Hepatocyte (in vitro differentiated cells): ENCODE measurements around the gene FXYD2. TPM values are rescaled to one million over a fixed set of nuclear protein-coding genes. Genes with fewer than 3 reads are reported as not detected.

Experiments
- DNase-seq: peaks from one replicate; pipeline ENCODE4 v3.0.0-alpha.2; 2016; ENCODE audit warnings: low spot score
- H2AFZ ChIP-seq: fragments of 200-600 bp; sonication (generic); 2 replicates; pipeline ENCODE4 v1.6.0; 2016; ENCODE audit warnings: antibody characterized with exemption, mild to moderate bottlenecking
- H3K27ac ChIP-seq: fragments of 200-600 bp; sonication (generic); 2 replicates; pipeline ENCODE4 v1.5.1; 2016; ENCODE audit warnings: mild to moderate bottlenecking
- H3K27me3 ChIP-seq: fragments of 200-600 bp; sonication (generic); 2 replicates; pipeline ENCODE4 v1.6.1; 2016
- H3K36me3 ChIP-seq: fragments of 200-600 bp; sonication (generic); replicated peaks from 2 replicates; pipeline ENCODE4 v1.5.1; 2016; ENCODE audit warnings: low read depth; ENCODE audit not compliant: insufficient read depth
- H3K4me1 ChIP-seq: fragments of 200-600 bp; sonication (generic); 2 replicates; pipeline ENCODE4 v1.5.1; 2016; ENCODE audit warnings: mild to moderate bottlenecking, moderate library complexity; ENCODE audit not compliant: insufficient read depth
- H3K4me2 ChIP-seq: fragments of 200-600 bp; sonication (generic); 2 replicates; pipeline ENCODE4 v1.6.0; 2016
- H3K4me3 ChIP-seq: fragments of 200-600 bp; sonication (generic); 2 replicates; pipeline ENCODE4 v1.5.1; 2016; ENCODE audit warnings: mild to moderate bottlenecking
- H3K79me2 ChIP-seq: fragments of 200-600 bp; sonication (generic); 2 replicates; pipeline ENCODE4 v1.6.0; 2017; ENCODE audit warnings: mild to moderate bottlenecking
- H3K9me2 ChIP-seq: fragments of 200-600 bp; sonication (generic); replicated peaks from 2 replicates; pipeline ENCODE4 v1.6.0; 2017; ENCODE audit warnings: mild to moderate bottlenecking; ENCODE audit not compliant: insufficient read depth
- H3K9me3 ChIP-seq: fragments of 200-600 bp; sonication (generic); 2 replicates; pipeline ENCODE4 v1.5.1; 2016; ENCODE audit warnings: low read depth, mild to moderate bottlenecking
- H4K20me1 ChIP-seq: fragments of 200-600 bp; sonication (generic); 2 replicates; pipeline ENCODE4 v1.6.0; 2016; ENCODE audit warnings: mild to moderate bottlenecking; ENCODE audit not compliant: insufficient read depth, poor library complexity, severe bottlenecking
- EZH2 ChIP-seq: fragments of 200-600 bp; sonication (generic); IDR thresholded peaks from 2 replicates; pipeline ENCODE4 v1.6.1; 2016; ENCODE audit warnings: antibody characterized with exemption, mild to moderate bottlenecking, borderline replicate concordance
- EZH2phosphoT487 ChIP-seq: fragments of 200-600 bp; sonication (generic); IDR thresholded peaks from one replicate; pipeline ENCODE4 v1.6.1; 2018; ENCODE audit warnings: antibody characterized with exemption, mild to moderate bottlenecking, low read depth, moderate library complexity; ENCODE audit not compliant: unreplicated experiment, severe bottlenecking
- WGBS: methylation state at CpG from one replicate; pipeline ENCODE4 v1.1.6; 2016; ENCODE audit warnings: low lambda C conversion rate; ENCODE audit errors: missing lambda C conversion rate; 5-methylcytosine and 5-hydroxymethylcytosine counted together
- polyA plus RNA-seq: library from polyadenylated mRNA; unstranded; fragments of >200 nt; fragmentation: Nextera tagmentation; extraction: Ambion mirVana; gene quantifications from 2 replicates; pipeline ENCODE4 v1.2.1, GENCODE V29; 2016
- total RNA-seq: library from RNA; depleted of rRNA; stranded (reverse); fragments of >200 nt; gene quantifications from 2 replicates; pipeline ENCODE4 v1.2.3, GENCODE V29; 2014
- TF ChIP-seq, protein P1 (sequence below): fragments of 200-600 bp; sonication (generic); IDR thresholded peaks from 2 replicates; pipeline ENCODE4 v1.5.1; 2016; ENCODE audit warnings: antibody characterized with exemption, mild to moderate bottlenecking; ENCODE audit not compliant: poor library complexity

The FXYD2 gene
- total and polyA plus RNA-seq, 2 experiments from 2014 or later: 72.7 to 93.8 TPM

- peak overlapping the region; percentile 73 for H3K27ac ChIP-seq
- peaks cover 42% of the 10 kb centered on the region for H3K4me1 ChIP-seq
- peak; percentile 91 for DNase-seq
- TF ChIP-seq EZH2 (no peak), EZH2phosphoT487 (no peak)
- TF ChIP-seq, protein P1, sequence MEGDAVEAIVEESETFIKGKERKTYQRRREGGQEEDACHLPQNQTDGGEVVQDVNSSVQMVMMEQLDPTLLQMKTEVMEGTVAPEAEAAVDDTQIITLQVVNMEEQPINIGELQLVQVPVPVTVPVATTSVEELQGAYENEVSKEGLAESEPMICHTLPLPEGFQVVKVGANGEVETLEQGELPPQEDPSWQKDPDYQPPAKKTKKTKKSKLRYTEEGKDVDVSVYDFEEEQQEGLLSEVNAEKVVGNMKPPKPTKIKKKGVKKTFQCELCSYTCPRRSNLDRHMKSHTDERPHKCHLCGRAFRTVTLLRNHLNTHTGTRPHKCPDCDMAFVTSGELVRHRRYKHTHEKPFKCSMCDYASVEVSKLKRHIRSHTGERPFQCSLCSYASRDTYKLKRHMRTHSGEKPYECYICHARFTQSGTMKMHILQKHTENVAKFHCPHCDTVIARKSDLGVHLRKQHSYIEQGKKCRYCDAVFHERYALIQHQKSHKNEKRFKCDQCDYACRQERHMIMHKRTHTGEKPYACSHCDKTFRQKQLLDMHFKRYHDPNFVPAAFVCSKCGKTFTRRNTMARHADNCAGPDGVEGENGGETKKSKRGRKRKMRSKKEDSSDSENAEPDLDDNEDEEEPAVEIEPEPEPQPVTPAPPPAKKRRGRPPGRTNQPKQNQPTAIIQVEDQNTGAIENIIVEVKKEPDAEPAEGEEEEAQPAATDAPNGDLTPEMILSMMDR: peak; percentile 99
- H3K9me2 ChIP-seq: no peaks in the 10 kb centered on the region
- H3K4me2 ChIP-seq: peak overlapping the region; percentile 75
- H3K4me3 ChIP-seq: no peak overlapping the region
- H3K79me2 ChIP-seq: no peaks in the 10 kb centered on the region
- H4K20me1 ChIP-seq: no peaks in the 10 kb centered on the region
- peak overlapping the region; percentile 54 for H2AFZ ChIP-seq
- 8% methylated on average over 19 of the region's 19 CpGs for WGBS
- no peaks in the 10 kb centered on the region for H3K27me3 ChIP-seq
- no peaks in the 10 kb centered on the region for H3K9me3 ChIP-seq
- no peaks in the 10 kb centered on the region for H3K36me3 ChIP-seq
Measured at GRCh38 chr11:117817368-117818040, 7.0 kb downstream of the FXYD2 start.

GRCh38 chr11:117816846-117817367 lies 7.6 kb downstream of the FXYD2 start:
- DNase-seq: no peak
- no peaks in the 10 kb centered on the region for H3K79me2 ChIP-seq
- H3K9me3 ChIP-seq: no peaks in the 10 kb centered on the region
- no peaks in the 10 kb centered on the region for H3K9me2 ChIP-seq
- peak overlapping the region; percentile 73 for H3K27ac ChIP-seq
- H3K4me1 ChIP-seq: peaks cover 42% of the 10 kb centered on the region
- no peaks in the 10 kb centered on the region for H3K36me3 ChIP-seq
- no peaks in the 10 kb centered on the region for H4K20me1 ChIP-seq
- H3K4me2 ChIP-seq: peak overlapping the region; percentile 75
- WGBS: 70% methylated on average over 5 of the region's 5 CpGs
- H2AFZ ChIP-seq: peak overlapping the region; percentile 54
- TF ChIP-seq, protein P1: no peak
- TF ChIP-seq EZH2phosphoT487 (no peak), EZH2 (no peak)
- no peaks in the 10 kb centered on the region for H3K27me3 ChIP-seq
- no peak overlapping the region for H3K4me3 ChIP-seq

GRCh38 chr11:117816151-117816741 lies 8.3 kb downstream of the FXYD2 start:
- peaks cover 42% of the 10 kb centered on the region for H3K4me1 ChIP-seq
- no peak overlapping the region for H2AFZ ChIP-seq
- DNase-seq: peak; percentile 77
- H4K20me1 ChIP-seq: no peaks in the 10 kb centered on the region
- H3K9me2 ChIP-seq: no peaks in the 10 kb centered on the region
- 45% methylated on average over 19 of the region's 20 CpGs for WGBS
- no peaks in the 10 kb centered on the region for H3K9me3 ChIP-seq
- TF ChIP-seq EZH2phosphoT487: no peak
- TF ChIP-seq EZH2: no peak
- TF ChIP-seq, protein P1: no peak
- H3K36me3 ChIP-seq: no peaks in the 10 kb centered on the region
- peak overlapping the region; percentile 75 for H3K4me2 ChIP-seq
- H3K27me3 ChIP-seq: no peaks in the 10 kb centered on the region
- peak overlapping the region; percentile 73 for H3K27ac ChIP-seq
- H3K4me3 ChIP-seq: no peak overlapping the region
- no peaks in the 10 kb centered on the region for H3K79me2 ChIP-seq
